Amygdala (tissue), 56 donors: ENCODE measurements around the gene TGFBR3L.
"Not testable (repeated sequence)": the region's sequence is repeated elsewhere in the genome, so short reads cannot be mapped to it uniquely, and the experiment has no call there.

Experiments used
- DNase-seq, 56 donors: peaks; one replicate each; lab custom pipeline; 2025; lab: John Stamatoyannopoulos, UW

Gene TGFBR3L

GRCh38 chr19:7943444-7944176, 29.0 kb downstream of the TGFBR3L start, which contains the start of gene TIMM44:
Gene TIMM44, minus strand, starts transcription at chr19:7943666. Its CDS starts 15 bp downstream, at chr19:7943651.
- peak; percentile 82 to 100 (median 99) for DNase-seq

GRCh38 chr19:7944177-7944761, 29.6 kb downstream of the TGFBR3L start:
- DNase-seq, result peak in 54 of 56 donors; percentile 37 to 95 (median 76)

- peak in 2 of 56 donors; percentile 11 to 28 for DNase-seq
These were observed 33.3 kb downstream of the TGFBR3L start for GRCh38 chr19:7947939-7948338.

- no peak for DNase-seq
These were observed 38.4 kb downstream of the TGFBR3L start for GRCh38 chr19:7953060-7953459.

- no peak for DNase-seq
These were observed 38.9 kb downstream of the TGFBR3L start for GRCh38 chr19:7953576-7953975.

GRCh38 chr19:7955696-7956095, 41.1 kb downstream of the TGFBR3L start:
- no peak for DNase-seq

- DNase-seq, result no peak
These were observed 44.6 kb downstream of the TGFBR3L start for GRCh38 chr19:7959211-7959610.

- DNase-seq, result not testable (repeated sequence)
These were observed 46.5 kb downstream of the TGFBR3L start for GRCh38 chr19:7961082-7961481.

GRCh38 chr19:7961920-7962626, 47.4 kb downstream of the TGFBR3L start:
- no peak for DNase-seq

GRCh38 chr19:7962644-7963268, 48.1 kb downstream of the TGFBR3L start:
- no peak for DNase-seq

- DNase-seq, result no peak
These were observed 48.9 kb downstream of the TGFBR3L start for GRCh38 chr19:7963566-7963965.

- no peak for DNase-seq
These were observed 50.7 kb downstream of the TGFBR3L start for GRCh38 chr19:7965259-7965841.

- peak in 1 of 56 donors; percentile 24 for DNase-seq
These were observed 51.5 kb downstream of the TGFBR3L start for GRCh38 chr19:7965921-7966665.

- DNase-seq, result no peak
These were observed 53.6 kb downstream of the TGFBR3L start for GRCh38 chr19:7968008-7968795.
